H1 (cell line): ENCODE data around the gene B3GALNT1. TPM values are rescaled to one million over a fixed set of nuclear protein-coding genes. Genes with fewer than 3 reads are reported as not detected.

ENCODE experiments used
- CTCF ChIA-PET: fragments of 300-600 bp; sonication (Branson Sonifier 250); formaldehyde crosslinking; loops from one replicate; lab custom pipeline; 2021; ENCODE audit not compliant: partially characterized antibody; lab: Charles Lee
- POLR2A ChIA-PET: fragments of 300-600 bp; sonication (Branson Sonifier 250); formaldehyde crosslinking; loops from one replicate; lab custom pipeline; 2021; ENCODE audit warnings: inconsistent platforms; ENCODE audit not compliant: partially characterized antibody; lab: Charles Lee
- DNase-seq, 2 experiments: peaks; one replicate each; pipeline versions ENCODE4 v3.0.0 to v3.0.0-alpha.2; 2010 to 2022; ENCODE audit warnings: low spot score in 2 of 2, low read depth in 1 of 2, mixed read lengths in 1 of 2
- FAIRE-seq: peaks from 2 replicates; lab custom pipeline; 2011; peaks lifted over from hg19 to GRCh38; lab: Jason Lieb, UNC
- H2AFZ ChIP-seq: 2 replicates; pipeline ENCODE4 v1.8.1; 2012; ENCODE audit warnings: low read length, inconsistent platforms
- H2AK5ac ChIP-seq: 2 replicates; pipeline ENCODE4 v1.6.1; 2013; ENCODE audit warnings: low read depth, low read length
- H2BK120ac ChIP-seq: replicated peaks from 2 replicates; pipeline ENCODE3; 2013; ENCODE audit warnings: low read depth, low read length, inconsistent platforms
- H2BK12ac ChIP-seq: 2 replicates; pipeline ENCODE4 v1.6.1; 2013; ENCODE audit warnings: low read depth, low read length
- H2BK15ac ChIP-seq: 2 replicates; pipeline ENCODE4 v1.6.1; 2013; ENCODE audit warnings: low read length
- H2BK20ac ChIP-seq: 2 replicates; pipeline ENCODE4 v1.6.1; 2013; ENCODE audit warnings: low read length
- H2BK5ac ChIP-seq: 2 replicates; pipeline ENCODE4 v1.6.1; 2013; ENCODE audit warnings: low read depth, low read length
- H3K14ac ChIP-seq: 2 replicates; pipeline ENCODE4 v1.6.1; 2013; ENCODE audit warnings: inconsistent platforms; ENCODE audit not compliant: insufficient read length
- H3K18ac ChIP-seq: 2 replicates; pipeline ENCODE4 v1.6.1; 2013; ENCODE audit warnings: low read length; ENCODE audit errors: extremely low read depth
- H3K23ac ChIP-seq: 2 replicates; pipeline ENCODE4 v1.6.1; 2013; ENCODE audit warnings: inconsistent platforms; ENCODE audit not compliant: insufficient read length
- H3K23me2 ChIP-seq: 2 replicates; pipeline ENCODE4 v1.6.1; 2013; ENCODE audit warnings: low read depth, low read length
- H3K27ac ChIP-seq: 2 replicates; pipeline ENCODE4 v1.6.1; 2011; ENCODE audit warnings: low read depth, low read length, inconsistent platforms
- H3K27me3 ChIP-seq, 4 experiments: replicated peaks in 1 of 4; 1 replicate in 1 of 4; 2 replicates in 3 of 4; pipeline versions ENCODE4 v1.6.1 to v1.8.1; 2011 to 2013; ENCODE audit warnings: low read length in 3 of 4, mild to moderate bottlenecking in 3 of 4, inconsistent platforms in 2 of 4, mixed read lengths in 2 of 4, moderate library complexity in 1 of 4; ENCODE audit not compliant: control insufficient read depth in 3 of 4, insufficient read depth in 3 of 4; ENCODE audit errors: extremely low read depth in 1 of 4
- H3K36me3 ChIP-seq, 4 experiments: 2 replicates each; pipeline versions ENCODE4 v1.6.1 to v1.8.1; 2011 to 2013; ENCODE audit warnings: mild to moderate bottlenecking in 4 of 4, low read length in 3 of 4, moderate library complexity in 2 of 4, control low read depth in 1 of 4, inconsistent platforms in 1 of 4; ENCODE audit not compliant: insufficient read depth in 4 of 4, control insufficient read depth in 2 of 4
- H3K4ac ChIP-seq: replicated peaks from 2 replicates; pipeline ENCODE3; 2013; ENCODE audit warnings: low read length, low read depth, mixed read lengths, inconsistent platforms; ENCODE audit not compliant: insufficient read length
- H3K4me1 ChIP-seq, 4 experiments: replicated peaks in 1 of 4; 1 replicate in 1 of 4; 2 replicates in 3 of 4; pipeline versions ENCODE4 v1.6.1 to v1.8.1; 2011 to 2013; ENCODE audit warnings: low read length in 3 of 4, inconsistent platforms in 2 of 4, mixed read lengths in 1 of 4; ENCODE audit not compliant: insufficient read depth in 4 of 4, control insufficient read depth in 3 of 4
- H3K4me2 ChIP-seq, 2 experiments: 2 replicates each; pipeline versions ENCODE4 v1.6.1 to v1.8.1; 2011 to 2013; ENCODE audit warnings: low read depth in 2 of 2, low read length in 2 of 2, control low read depth in 1 of 2, inconsistent platforms in 1 of 2, mild to moderate bottlenecking in 1 of 2; ENCODE audit not compliant: insufficient read depth in 1 of 2
- H3K4me3 ChIP-seq, 4 experiments: fragments of 200-600, 300-600 bp in 1 of 4; sonication (generic), shearing (Covaris generic), sonication (Bioruptor Twin) in 1 of 4; 2 replicates each; pipeline versions ENCODE4 v1.5.1 to v1.8.1; 2011 to 2016; ENCODE audit warnings: low read length in 4 of 4, low read depth in 3 of 4, control low read depth in 2 of 4, inconsistent platforms in 2 of 4, mild to moderate bottlenecking in 2 of 4, mixed read lengths in 1 of 4, moderate library complexity in 1 of 4; ENCODE audit not compliant: insufficient read depth in 2 of 4; ENCODE audit errors: extremely low read depth in 1 of 4
- H3K56ac ChIP-seq: replicated peaks from 2 replicates; pipeline ENCODE3; 2013; ENCODE audit warnings: low read depth, mild to moderate bottlenecking, mixed read lengths, low read length, inconsistent platforms; ENCODE audit not compliant: insufficient read length
- H3K79me1 ChIP-seq: 2 replicates; pipeline ENCODE4 v1.6.1; 2013; ENCODE audit warnings: low read depth, low read length, control low read depth
- H3K79me2 ChIP-seq, 2 experiments: 2 replicates each; pipeline versions ENCODE4 v1.6.1 to v1.8.1; 2012 to 2013; ENCODE audit warnings: low read length in 2 of 2, mild to moderate bottlenecking in 2 of 2, inconsistent platforms in 1 of 2; ENCODE audit not compliant: insufficient read depth in 2 of 2, control insufficient read depth in 1 of 2
- H3K9ac ChIP-seq, 4 experiments: replicated peaks in 1 of 4; 1 replicate in 1 of 4; 2 replicates in 3 of 4; pipeline versions ENCODE4 v1.6.1 to v1.8.1; 2011 to 2013; ENCODE audit warnings: low read depth in 3 of 4, low read length in 3 of 4, control low read depth in 2 of 4, mild to moderate bottlenecking in 2 of 4, moderate library complexity in 2 of 4, inconsistent platforms in 1 of 4; ENCODE audit errors: extremely low read depth in 1 of 4
- H3K9me3 ChIP-seq, 2 experiments: 2 replicates each; pipeline versions ENCODE4 v1.6.1 to v1.8.1; 2012 to 2013; ENCODE audit warnings: mild to moderate bottlenecking in 2 of 2, moderate library complexity in 2 of 2, control low read depth in 1 of 2, inconsistent platforms in 1 of 2, low read depth in 1 of 2, low read length in 1 of 2, mixed read lengths in 1 of 2; ENCODE audit not compliant: insufficient read depth in 2 of 2
- H4K20me1 ChIP-seq, 2 experiments: replicated peaks in 1 of 2; 2 replicates each; pipeline versions ENCODE3 to v1.8.1; 2011 to 2013; ENCODE audit warnings: inconsistent platforms in 2 of 2, low read length in 2 of 2, mild to moderate bottlenecking in 1 of 2; ENCODE audit not compliant: insufficient read depth in 2 of 2, control insufficient read depth in 1 of 2
- H4K5ac ChIP-seq: 2 replicates; pipeline ENCODE4 v1.6.1; 2013; ENCODE audit warnings: low read length, low read depth, mixed read lengths, inconsistent platforms; ENCODE audit not compliant: insufficient read length
- H4K8ac ChIP-seq: 2 replicates; pipeline ENCODE4 v1.8.0; 2013; ENCODE audit warnings: mild to moderate bottlenecking, moderate library complexity, low read length, inconsistent platforms; ENCODE audit not compliant: insufficient read depth; ENCODE audit errors: extremely low read depth
- H4K91ac ChIP-seq: replicated peaks from 2 replicates; pipeline ENCODE3; 2013; ENCODE audit warnings: low read length, mixed read lengths, inconsistent platforms; ENCODE audit not compliant: insufficient read length
- BRCA1 ChIP-seq: IDR thresholded peaks from 2 replicates; pipeline ENCODE4 v1.6.1; 2012; ENCODE audit warnings: low read depth, low read length, improper control_type of control experiment
- CHD2 ChIP-seq: IDR thresholded peaks from 2 replicates; pipeline ENCODE4 v1.6.1; 2012; ENCODE audit warnings: low read length, improper control_type of control experiment
- GABPA ChIP-seq: IDR thresholded peaks from 2 replicates; pipeline ENCODE4 v1.6.1; 2011; ENCODE audit warnings: mild to moderate bottlenecking, low read length, moderate library complexity, borderline replicate concordance; ENCODE audit not compliant: insufficient read depth
- HDAC6 ChIP-seq: IDR thresholded peaks from one replicate; pipeline ENCODE4 v1.7.1; 2012; ENCODE audit warnings: low read depth, mild to moderate bottlenecking, inconsistent platforms, low read length, moderate library complexity
- KDM1A ChIP-seq: fragments of 200-600, 300-600 bp; sonication (generic); IDR thresholded peaks from 2 replicates; pipeline ENCODE4 v1.7.1; 2016; ENCODE audit warnings: mild to moderate bottlenecking, low read length, borderline replicate concordance
- RBBP5 ChIP-seq: IDR thresholded peaks from 2 replicates; pipeline ENCODE4 v1.7.1; 2012; ENCODE audit warnings: low read depth, mild to moderate bottlenecking, inconsistent platforms, low read length, moderate library complexity, borderline replicate concordance
- RNF2 ChIP-seq: fragments of 200-900, 300-1000 bp; sonication (generic); IDR thresholded peaks from 2 replicates; pipeline ENCODE4 v1.7.1; 2016; ENCODE audit warnings: borderline replicate concordance, low read depth, mild to moderate bottlenecking, antibody characterized with exemption, low read length; ENCODE audit not compliant: poor library complexity, severe bottlenecking; ENCODE audit errors: missing control alignments
- SIN3A ChIP-seq, 2 experiments: IDR thresholded peaks in 1 of 2; conservative IDR thresholded peaks in 1 of 2; 2 replicates each; pipeline ENCODE4 v1.6.1; 2011 to 2012; ENCODE audit warnings: low read length in 2 of 2, improper control_type of control experiment in 1 of 2, low read depth in 1 of 2, mild to moderate bottlenecking in 1 of 2
- SP1 ChIP-seq: IDR thresholded peaks from 2 replicates; pipeline ENCODE4 v1.6.1; 2011; ENCODE audit warnings: low read depth, low read length
- SP4 ChIP-seq: IDR thresholded peaks from 2 replicates; pipeline ENCODE4 v1.6.1; 2012; ENCODE audit warnings: low read length, inconsistent platforms
- WGBS, 2 experiments: shearing (Covaris generic) in 1 of 2; methylation state at CpG; one replicate each; pipeline versions ENCODE4 v1.1.6 to v1.1.7; 2013 to 2015; ENCODE audit warnings: low lambda C conversion rate in 2 of 2, mixed read lengths in 2 of 2, inconsistent platforms in 1 of 2, low coverage in 1 of 2, missing lambda C conversion rate in 1 of 2; ENCODE audit not compliant: insufficient replicate concordance in 2 of 2, insufficient coverage in 1 of 2, insufficient read length in 1 of 2; ENCODE audit errors: extremely low coverage in 1 of 2, missing lambda C conversion rate in 1 of 2; 5-methylcytosine and 5-hydroxymethylcytosine counted together
- polyA plus RNA-seq, 7 experiments: library from polyadenylated mRNA; depleted of rRNA in 3 of 7; stranded (reverse) in 5 of 7; unstranded in 2 of 7; fragments of >200 nt in 5 of 7; fragments of 200-250 nt in 2 of 7; gene quantifications; 1 replicate in 5 of 7; 2 replicates in 1 of 7; 4 replicates in 1 of 7; pipeline versions ENCODE4 v1.2.1 to v1.2.3, GENCODE V29; 2011 to 2013; ENCODE audit warnings: missing spikeins in 2 of 7, mixed read lengths in 2 of 7
- total RNA-seq: library from RNA; stranded (reverse); fragmentation: NEBNext Ultra II Directional; extraction: Animal tissue kit (Norgen Biotek cat#: 25700); gene quantifications from 2 replicates; pipeline ENCODE4 v1.2.1, GENCODE V29; 2021

The B3GALNT1 gene
- total and polyA plus RNA-seq, 2 of the 8 experiments (the other 6 are each of a cell fraction or from before 2014, with no cell fraction given), result 5.0 to 8.1 TPM

GRCh38 chr3:161070980-161071663, 34.0 kb downstream of the B3GALNT1 start:
- DNase-seq, result no peak
- ChIA-PET POLR2A (interaction anchor here (1.2 kb wide), 1 partner anchor 149 kb away, joined by 3 read pairs; no protein-coding TSS in a partner anchor), CTCF (interaction anchor here (1.2 kb wide), 1 partner anchor 11 kb away, joined by 3 read pairs; no protein-coding TSS in a partner anchor)
- H2BK20ac ChIP-seq, result no peak overlapping the region
- H2AFZ ChIP-seq, result no peak overlapping the region
- no peak overlapping the region for H3K9ac ChIP-seq
- no peaks in the 10 kb centered on the region; a peak in 1 of 8 replicates for H3K36me3 ChIP-seq
- peaks cover 0 to 4% (median 0%) of the 10 kb centered on the region in 4 experiments; a peak in 1 of 7 replicates for H3K4me1 ChIP-seq
- H3K14ac ChIP-seq, result no peak overlapping the region
- H4K8ac ChIP-seq, result no peak overlapping the region
- no peak overlapping the region for H2BK15ac ChIP-seq
- H2AK5ac ChIP-seq, result no peak overlapping the region
- H3K4me3 ChIP-seq, result no peak overlapping the region
- no peak overlapping the region for H2BK120ac ChIP-seq
- no peak for FAIRE-seq
- no peak overlapping the region for H3K23ac ChIP-seq
- H3K23me2 ChIP-seq, result no peaks in the 10 kb centered on the region
- H3K4ac ChIP-seq, result no peak overlapping the region
- no peaks in the 10 kb centered on the region for H3K79me2 ChIP-seq
- H2BK12ac ChIP-seq, result no peak overlapping the region
- H4K20me1 ChIP-seq, result no peaks in the 10 kb centered on the region
- no peaks in the 10 kb centered on the region for H3K79me1 ChIP-seq
- no peak overlapping the region for H3K27ac ChIP-seq
- no peaks in the 10 kb centered on the region for H3K27me3 ChIP-seq
- H3K56ac ChIP-seq, result no peak overlapping the region
- no peaks in the 10 kb centered on the region for H3K9me3 ChIP-seq
- no peak overlapping the region for H2BK5ac ChIP-seq
- TF ChIP-seq BRCA1 (no peak), GABPA (no peak), HDAC6 (no peak), RNF2 (no peak), SP1 (no peak), KDM1A (no peak), CHD2 (no peak), SIN3A (conservative IDR thresholded peaks at IDR 0.05 in 1 of 2, IDR thresholded peaks at IDR 0.05 in 1 of 2; ENCODE audit: low read depth in 1 of 2, low read length in 2 of 2) (no peak), SP4 (no peak), RBBP5 (no peak)
- H4K5ac ChIP-seq, result no peak overlapping the region
- no peak overlapping the region for H4K91ac ChIP-seq
- H3K4me2 ChIP-seq, result no peak overlapping the region
- no peak overlapping the region for H3K18ac ChIP-seq
- WGBS, 2 experiments, result 92% methylated on average over 6 of the region's 6 CpGs; no CpG with 5 or more reads in 1 of the 2 experiments
